ENCODE results near the gene CDHR2.

- TF ChIP-seq CTCF (IDR thresholded peaks at IDR 0.05 in 4 of 5, conservative IDR thresholded peaks at IDR 0.05 in 1 of 5), result no peak
- TF ChIP-seq POLR2A (IDR thresholded peaks at IDR 0.05), result no peak
Measured at GRCh38 chr5:176596069-176596644, 47.0 kb downstream of the CDHR2 start.

Measured in gastrocnemius medialis (tissue), 4 donors.